GM12864 (cell line): ENCODE measurements around the gene MSL3B.
"Not testable (repeated sequence)": the region's sequence is repeated elsewhere in the genome, so short reads cannot be mapped to it uniquely, and the experiment has no call there.

ENCODE experiments used
- DNase-seq: peaks from one replicate; pipeline ENCODE4 v3.0.0-alpha.2; 2011; ENCODE audit warnings: low read depth
- H3K4me3 ChIP-seq: 2 replicates; pipeline ENCODE4 v1.5.1; 2011; ENCODE audit warnings: mild to moderate bottlenecking, low read depth, low read length, control low read depth
- TF ChIP-seq, protein P1 (sequence below): IDR thresholded peaks from 2 replicates; pipeline ENCODE4 v1.5.1; 2011; ENCODE audit warnings: low read depth, mild to moderate bottlenecking, moderate library complexity, low read length, control low read depth, inconsistent platforms; ENCODE audit errors: missing control alignments

MSL3B gene

DNA sequence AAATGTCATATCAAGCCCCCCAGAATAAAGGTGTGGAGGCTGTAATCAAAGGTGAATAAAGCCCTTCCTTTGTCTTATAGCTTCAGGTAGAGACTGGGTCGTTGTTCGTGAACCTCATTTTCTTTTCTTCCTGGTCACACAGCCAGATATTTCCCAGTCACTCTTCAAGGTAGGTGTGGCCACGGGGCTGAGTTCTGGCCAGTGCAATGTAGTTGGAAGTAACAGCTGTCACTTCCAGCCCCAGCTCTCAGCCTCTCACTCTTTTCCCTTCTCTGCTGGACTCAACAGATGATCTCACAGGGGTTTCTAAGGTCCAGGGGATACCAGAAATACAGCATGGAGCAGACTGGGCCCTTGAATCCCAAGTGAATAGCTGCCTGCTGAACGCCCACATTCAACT lies 33.2 kb upstream of the MSL3B start:
- TF ChIP-seq, protein P1, sequence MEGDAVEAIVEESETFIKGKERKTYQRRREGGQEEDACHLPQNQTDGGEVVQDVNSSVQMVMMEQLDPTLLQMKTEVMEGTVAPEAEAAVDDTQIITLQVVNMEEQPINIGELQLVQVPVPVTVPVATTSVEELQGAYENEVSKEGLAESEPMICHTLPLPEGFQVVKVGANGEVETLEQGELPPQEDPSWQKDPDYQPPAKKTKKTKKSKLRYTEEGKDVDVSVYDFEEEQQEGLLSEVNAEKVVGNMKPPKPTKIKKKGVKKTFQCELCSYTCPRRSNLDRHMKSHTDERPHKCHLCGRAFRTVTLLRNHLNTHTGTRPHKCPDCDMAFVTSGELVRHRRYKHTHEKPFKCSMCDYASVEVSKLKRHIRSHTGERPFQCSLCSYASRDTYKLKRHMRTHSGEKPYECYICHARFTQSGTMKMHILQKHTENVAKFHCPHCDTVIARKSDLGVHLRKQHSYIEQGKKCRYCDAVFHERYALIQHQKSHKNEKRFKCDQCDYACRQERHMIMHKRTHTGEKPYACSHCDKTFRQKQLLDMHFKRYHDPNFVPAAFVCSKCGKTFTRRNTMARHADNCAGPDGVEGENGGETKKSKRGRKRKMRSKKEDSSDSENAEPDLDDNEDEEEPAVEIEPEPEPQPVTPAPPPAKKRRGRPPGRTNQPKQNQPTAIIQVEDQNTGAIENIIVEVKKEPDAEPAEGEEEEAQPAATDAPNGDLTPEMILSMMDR, result no peak
- no peak overlapping the region for H3K4me3 ChIP-seq
- DNase-seq, result no peak

DNA sequence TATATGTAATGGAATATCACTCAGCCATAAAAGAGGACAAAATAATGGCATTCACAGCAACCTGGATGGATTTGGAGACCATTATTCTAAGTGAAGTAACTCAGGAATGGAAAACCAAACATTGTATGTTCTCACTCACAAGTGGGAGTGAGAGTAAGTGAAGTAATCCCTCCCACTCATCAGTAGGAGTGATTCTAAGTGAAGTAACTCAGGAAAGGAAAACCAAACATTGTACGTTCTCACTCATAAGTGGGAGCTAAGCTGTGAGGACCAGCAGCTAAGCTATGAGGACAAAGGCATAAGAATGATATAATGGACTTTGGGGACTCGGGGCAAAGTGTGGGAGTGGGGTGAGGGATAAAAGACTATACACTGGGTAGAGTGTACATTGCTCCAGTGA lies 28.1 kb upstream of the MSL3B start:
- not testable (repeated sequence) for DNase-seq

DNA sequence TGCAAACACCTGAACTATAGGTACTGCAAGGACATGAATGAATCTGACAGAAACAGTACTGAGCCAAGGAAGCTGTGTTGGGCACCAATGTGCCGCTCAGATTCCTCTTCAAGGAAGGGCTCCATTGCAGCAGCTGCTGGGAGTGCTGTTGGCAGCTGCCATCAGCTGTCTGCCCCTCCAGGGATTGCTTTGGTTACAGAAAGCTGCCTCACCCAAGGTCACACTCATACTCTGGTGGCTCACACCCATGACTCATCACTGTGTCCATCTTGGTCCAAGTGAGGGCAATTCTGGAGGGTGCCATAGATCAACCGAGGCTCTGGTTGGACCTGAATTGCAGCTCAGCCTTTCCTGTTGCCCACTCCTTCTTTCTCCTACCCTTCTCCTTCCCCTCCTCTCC lies 24.6 kb upstream of the MSL3B start:
- TF ChIP-seq, protein P1, result no peak
- no peak overlapping the region for H3K4me3 ChIP-seq

More for the DNA sequence above, 28.1 kb upstream of the MSL3B start:
- H3K4me3 ChIP-seq, result not testable (repeated sequence)

DNA sequence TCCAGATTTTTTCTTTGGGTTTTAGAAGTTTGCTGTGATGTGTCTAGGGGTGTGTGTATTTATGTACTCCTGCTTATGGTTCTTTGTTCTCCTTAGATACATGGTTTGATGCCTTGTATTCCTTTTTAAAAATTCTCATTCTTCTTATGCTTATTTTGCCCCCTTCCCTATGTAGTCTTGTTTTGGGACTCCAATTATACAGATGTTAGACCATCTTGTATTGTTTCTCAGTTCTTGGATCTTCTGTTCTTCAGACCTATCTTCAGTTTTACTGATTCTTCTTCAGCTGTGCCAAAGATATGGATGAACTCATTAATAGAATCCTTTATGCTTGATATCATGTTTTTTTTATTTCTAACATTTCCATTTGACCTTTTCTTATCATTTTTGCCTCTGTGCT lies 14.2 kb upstream of the MSL3B start:
- H3K4me3 ChIP-seq, result no peak overlapping the region
- DNase-seq, result no peak
- TF ChIP-seq, protein P1, result no peak

More for the DNA sequence above, 24.6 kb upstream of the MSL3B start:
- no peak for DNase-seq

DNA sequence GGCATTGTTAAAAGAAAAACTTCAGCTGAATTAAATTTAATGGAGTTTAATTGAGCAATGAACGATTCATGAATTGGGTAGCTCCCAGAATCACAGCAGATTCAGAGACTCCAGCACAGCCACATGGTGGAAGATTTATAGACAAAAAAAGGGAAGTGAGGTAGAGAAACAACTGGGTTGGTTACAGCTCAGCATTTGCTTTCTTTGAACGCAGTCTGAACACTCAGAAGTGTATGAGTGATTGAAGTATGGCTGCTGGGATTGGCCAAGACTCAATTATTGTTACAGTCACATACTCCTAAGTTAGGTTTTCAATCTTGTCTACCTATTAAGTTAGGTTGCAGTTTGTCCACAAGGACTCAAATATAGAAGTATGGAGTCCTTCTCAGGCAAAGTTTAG lies 3.9 kb upstream of the MSL3B start:
- DNase-seq, H3K4me3 ChIP-seq: not testable (repeated sequence)

DNA sequence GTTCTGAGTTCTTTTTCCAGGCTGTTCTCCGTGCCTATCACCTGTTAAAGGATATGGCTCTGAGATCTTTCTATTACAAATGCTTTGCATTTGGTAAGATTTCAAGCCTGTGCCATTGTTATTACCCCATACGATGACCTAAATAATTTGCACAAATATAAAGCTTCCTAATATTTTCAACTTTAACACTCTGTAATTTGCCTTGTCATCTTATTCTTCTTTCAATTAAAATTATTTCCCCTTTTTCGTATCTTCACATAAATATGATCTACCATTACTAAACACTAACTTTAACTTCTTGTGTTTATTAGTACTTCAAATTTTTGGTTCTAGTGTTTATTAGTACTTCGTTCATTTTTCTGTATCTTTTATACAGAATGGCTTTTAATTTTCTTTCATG lies 3.2 kb upstream of the MSL3B start:
- H3K4me3 ChIP-seq, result no peak overlapping the region
- TF ChIP-seq, protein P1, result no peak
- DNase-seq, result no peak

DNA sequence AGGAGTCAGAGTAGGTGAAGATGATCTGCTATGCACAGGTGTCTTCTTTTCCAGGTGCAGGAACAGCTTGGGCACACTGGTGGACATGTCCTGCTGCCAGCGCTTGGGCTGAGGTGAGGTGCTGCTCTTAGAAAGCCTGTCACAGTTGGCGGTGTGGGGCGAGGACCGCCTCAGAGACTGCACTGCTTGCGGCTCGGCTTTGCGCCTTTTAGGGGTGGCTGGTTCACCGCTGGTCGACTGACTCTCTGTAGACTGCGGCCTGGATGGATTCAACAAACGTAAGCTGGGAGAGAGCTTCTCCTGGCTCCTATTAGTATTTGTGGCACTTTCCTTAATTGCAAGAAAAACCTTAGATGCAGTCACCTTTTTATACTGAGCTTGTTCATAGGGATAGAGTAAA lies 1.7 kb downstream of the MSL3B start:
- TF ChIP-seq, protein P1, result no peak
- no peak overlapping the region for H3K4me3 ChIP-seq
- no peak for DNase-seq

DNA sequence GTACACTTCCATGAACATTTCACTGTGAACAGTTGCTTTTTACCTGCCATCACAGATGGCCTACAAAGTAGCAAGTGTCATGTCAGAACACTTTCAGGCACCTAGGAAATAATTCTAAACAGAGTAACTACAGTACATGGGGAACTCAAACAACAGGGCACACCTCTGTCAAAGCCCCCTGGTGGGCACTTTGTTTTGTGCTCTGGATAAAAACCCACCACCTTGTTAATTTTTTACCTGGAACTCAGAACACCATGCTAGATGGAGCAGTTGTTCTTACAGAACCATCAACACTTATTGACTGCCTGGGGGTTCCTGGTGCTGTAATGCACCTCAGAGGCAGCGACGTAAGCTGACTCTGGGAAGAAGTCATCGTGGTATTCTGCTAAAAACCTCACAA lies 2.3 kb downstream of the MSL3B start:
- TF ChIP-seq, protein P1, result peak; percentile 42
- no peak for DNase-seq
- no peak overlapping the region for H3K4me3 ChIP-seq
